ENCODE results near the gene TP53TG5. TPM values are rescaled to one million over a fixed set of nuclear protein-coding genes. Genes with fewer than 3 reads are reported as not detected.

TP53TG5 gene
- total and polyA plus RNA-seq, 10 of the 15 experiments (the other 5 are each of a cell fraction or from before 2014, with no cell fraction given) = 0.24 TPM; not detected in 9

DNA sequence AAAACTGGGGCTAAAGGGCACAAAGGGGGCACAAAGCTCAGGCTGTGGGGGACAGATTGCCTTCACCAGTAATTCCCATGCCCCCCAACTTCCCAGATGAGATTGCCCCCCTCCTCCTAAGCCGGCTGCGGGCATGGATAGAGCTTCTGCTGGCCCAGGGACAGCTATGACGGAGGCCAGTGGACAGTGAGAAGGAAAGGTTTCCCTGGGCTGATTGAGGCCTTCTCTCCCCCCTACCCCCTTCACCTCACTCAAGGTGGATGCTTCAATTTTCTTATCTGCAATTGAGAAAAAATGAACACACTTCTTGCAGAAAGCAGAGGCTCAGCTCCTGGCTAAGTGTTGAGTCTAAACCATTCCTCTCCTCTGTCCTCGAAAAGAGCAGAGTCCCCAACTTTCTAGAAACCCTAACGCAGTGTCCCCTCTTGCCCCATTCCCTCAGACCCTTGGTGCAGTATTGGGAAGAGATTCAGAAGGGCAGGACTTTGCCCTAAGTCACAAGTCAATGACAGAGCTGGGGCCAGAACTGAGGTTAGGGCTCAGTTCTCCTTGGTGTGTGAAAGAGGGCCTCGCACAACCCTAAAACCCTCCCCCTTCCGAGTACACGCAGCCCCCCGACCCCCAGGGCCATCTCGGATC lies 30.7 kb downstream of the TP53TG5 start:
- H3K79me2 ChIP-seq (ENCODE audit: control insufficient read depth, insufficient read depth, low read length) = no peaks in the 10 kb centered on the region
- peak; percentile 53 for ATAC-seq
- DNase-seq (ENCODE audit: low read depth, low spot score) = no peak

More for the DNA sequence above, 30.7 kb downstream of the TP53TG5 start:
- 0 out of 4 replicates have a peak, but pooled peaks cover 0 to 6% of the 10 kb centered on the region in 2 experiments for H3K27me3 ChIP-seq (replicated peaks in 1 of 2; ENCODE audit: control insufficient read depth in 2 of 2, insufficient read depth in 2 of 2, low read length in 1 of 2)
- peaks cover 6% of the 10 kb centered on the region for H3K4me1 ChIP-seq (ENCODE audit: control insufficient read depth, insufficient read depth, low read length)
- SMC1A ChIA-PET (ENCODE audit: uncharacterized antibody, unreplicated experiment) = interaction anchor here (0.8 to 1.8 kb wide), 7 partner anchors 8 to 88 kb away, joined by 3 to 9 read pairs (median 4); partner anchors contain the start of gene SYS1
- peaks cover 2% of the 10 kb centered on the region; the same call in 1 of the 2 replicates for H4K20me1 ChIP-seq (ENCODE audit: control insufficient read depth, insufficient read depth)
- peak overlapping the region; percentile 81; the same call in 1 of the 2 replicates for H3K4me2 ChIP-seq (ENCODE audit: control insufficient read depth, insufficient read depth)
- no peak for TF ChIP-seq TCF12 (IDR thresholded peaks at IDR 0.05; ENCODE audit: low read depth, low read length)
- no peak for TF ChIP-seq CHD1 (IDR thresholded peaks at IDR 0.05; ENCODE audit: low read depth, low read length)
- no peak for TF ChIP-seq POLR2A (IDR thresholded peaks at IDR 0.05; ENCODE audit: low read depth, low read length)
- TF ChIP-seq, protein P1, sequence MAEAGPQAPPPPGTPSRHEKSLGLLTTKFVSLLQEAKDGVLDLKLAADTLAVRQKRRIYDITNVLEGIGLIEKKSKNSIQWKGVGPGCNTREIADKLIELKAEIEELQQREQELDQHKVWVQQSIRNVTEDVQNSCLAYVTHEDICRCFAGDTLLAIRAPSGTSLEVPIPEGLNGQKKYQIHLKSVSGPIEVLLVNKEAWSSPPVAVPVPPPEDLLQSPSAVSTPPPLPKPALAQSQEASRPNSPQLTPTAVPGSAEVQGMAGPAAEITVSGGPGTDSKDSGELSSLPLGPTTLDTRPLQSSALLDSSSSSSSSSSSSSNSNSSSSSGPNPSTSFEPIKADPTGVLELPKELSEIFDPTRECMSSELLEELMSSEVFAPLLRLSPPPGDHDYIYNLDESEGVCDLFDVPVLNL (IDR thresholded peaks at IDR 0.05; ENCODE audit: low read depth, low read length) = no peak
- TF ChIP-seq HDAC2 (IDR thresholded peaks at IDR 0.05) = no peak
- TF ChIP-seq CBX3 (IDR thresholded peaks at IDR 0.05; ENCODE audit: borderline replicate concordance, low read depth) = no peak
- TF ChIP-seq, protein P2, sequence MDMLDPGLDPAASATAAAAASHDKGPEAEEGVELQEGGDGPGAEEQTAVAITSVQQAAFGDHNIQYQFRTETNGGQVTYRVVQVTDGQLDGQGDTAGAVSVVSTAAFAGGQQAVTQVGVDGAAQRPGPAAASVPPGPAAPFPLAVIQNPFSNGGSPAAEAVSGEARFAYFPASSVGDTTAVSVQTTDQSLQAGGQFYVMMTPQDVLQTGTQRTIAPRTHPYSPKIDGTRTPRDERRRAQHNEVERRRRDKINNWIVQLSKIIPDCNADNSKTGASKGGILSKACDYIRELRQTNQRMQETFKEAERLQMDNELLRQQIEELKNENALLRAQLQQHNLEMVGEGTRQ (IDR thresholded peaks at IDR 0.05; ENCODE audit: borderline replicate concordance, low read depth, low read length) = no peak
- no peak for TF ChIP-seq RAD21 (IDR thresholded peaks at IDR 0.05; ENCODE audit: insufficient read depth, low read depth, low read length)
- TF ChIP-seq SMAD1 (IDR thresholded peaks at IDR 0.05; ENCODE audit: low read depth, partially characterized antibody) = no peak
- TF ChIP-seq, protein P3, sequence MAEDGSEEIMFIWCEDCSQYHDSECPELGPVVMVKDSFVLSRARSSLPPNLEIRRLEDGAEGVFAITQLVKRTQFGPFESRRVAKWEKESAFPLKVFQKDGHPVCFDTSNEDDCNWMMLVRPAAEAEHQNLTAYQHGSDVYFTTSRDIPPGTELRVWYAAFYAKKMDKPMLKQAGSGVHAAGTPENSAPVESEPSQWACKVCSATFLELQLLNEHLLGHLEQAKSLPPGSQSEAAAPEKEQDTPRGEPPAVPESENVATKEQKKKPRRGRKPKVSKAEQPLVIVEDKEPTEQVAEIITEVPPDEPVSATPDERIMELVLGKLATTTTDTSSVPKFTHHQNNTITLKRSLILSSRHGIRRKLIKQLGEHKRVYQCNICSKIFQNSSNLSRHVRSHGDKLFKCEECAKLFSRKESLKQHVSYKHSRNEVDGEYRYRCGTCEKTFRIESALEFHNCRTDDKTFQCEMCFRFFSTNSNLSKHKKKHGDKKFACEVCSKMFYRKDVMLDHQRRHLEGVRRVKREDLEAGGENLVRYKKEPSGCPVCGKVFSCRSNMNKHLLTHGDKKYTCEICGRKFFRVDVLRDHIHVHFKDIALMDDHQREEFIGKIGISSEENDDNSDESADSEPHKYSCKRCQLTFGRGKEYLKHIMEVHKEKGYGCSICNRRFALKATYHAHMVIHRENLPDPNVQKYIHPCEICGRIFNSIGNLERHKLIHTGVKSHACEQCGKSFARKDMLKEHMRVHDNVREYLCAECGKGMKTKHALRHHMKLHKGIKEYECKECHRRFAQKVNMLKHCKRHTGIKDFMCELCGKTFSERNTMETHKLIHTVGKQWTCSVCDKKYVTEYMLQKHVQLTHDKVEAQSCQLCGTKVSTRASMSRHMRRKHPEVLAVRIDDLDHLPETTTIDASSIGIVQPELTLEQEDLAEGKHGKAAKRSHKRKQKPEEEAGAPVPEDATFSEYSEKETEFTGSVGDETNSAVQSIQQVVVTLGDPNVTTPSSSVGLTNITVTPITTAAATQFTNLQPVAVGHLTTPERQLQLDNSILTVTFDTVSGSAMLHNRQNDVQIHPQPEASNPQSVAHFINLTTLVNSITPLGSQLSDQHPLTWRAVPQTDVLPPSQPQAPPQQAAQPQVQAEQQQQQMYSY (CRISPR knock-in tag; IDR thresholded peaks at IDR 0.05) = no peak
- no peak for TF ChIP-seq HCFC1 (IDR thresholded peaks at IDR 0.05; ENCODE audit: low read length)
- no peak for TF ChIP-seq MTA3 (IDR thresholded peaks at IDR 0.05; ENCODE audit: borderline replicate concordance, low read length)
- H3K9me3 ChIP-seq (replicated peaks; ENCODE audit: control insufficient read depth, insufficient read depth, low read length) = no peaks in the 10 kb centered on the region
- in situ Hi-C loops (cut with MboI) = no loop called here
- RAD21 ChIA-PET (ENCODE audit: unreplicated experiment) = interaction anchor here (0.7 to 1.7 kb wide), 4 partner anchors 12 to 22 kb away, joined by 3 to 5 read pairs (median 4); partner anchors contain the start of gene SYS1
- no peak for FAIRE-seq
- CTCF ChIA-PET = interaction anchor here (0.6 to 3.8 kb wide), 10 partner anchors 12 to 622 kb away, joined by 3 to 13 read pairs (median 3); no protein-coding TSS in a partner anchor
- peak overlapping the region; percentile 49; the same call in 1 of the 2 replicates for H3K4me3 ChIP-seq
- WGBS (ENCODE audit: insufficient coverage, insufficient replicate concordance, low lambda C conversion rate, missing lambda C conversion rate) = 45% methylated on average over 9 of the region's 10 CpGs
- POLR2A ChIA-PET = interaction anchor here (1.3 to 1.7 kb wide), 3 partner anchors 11 to 21 kb away, joined by 4 to 8 read pairs (median 7); no protein-coding TSS in a partner anchor
- BruUV-seq (replicated peaks) = TSS peak; percentile 72
- H3K36me3 ChIP-seq (ENCODE audit: control insufficient read depth in 2 of 2, insufficient read depth in 2 of 2, low read length in 1 of 2) = no peaks in the 10 kb centered on the region
- no peak overlapping the region for H3K27ac ChIP-seq (ENCODE audit: control insufficient read depth, insufficient read depth)
- intact Hi-C loops (cut with micrococcal nuclease; ENCODE audit: unreplicated experiment) = no loop called here
- H3K9ac ChIP-seq (ENCODE audit: control insufficient read depth, insufficient read depth, low read length) = no peak overlapping the region
- no peak overlapping the region for H2AFZ ChIP-seq (ENCODE audit: control insufficient read depth, low read depth, low read length)

Measured in GM12878 (cell line).